Activated CD4-positive, alpha-beta T cell treated with anti-CD3 and anti-CD28 coated beads, Interleukin-2, Interleukin-6, amounts not matched to agents 100 ng/mL and 50 ng/mL, durations not matched to agents 16 hours and 8 hours (primary cell): ENCODE measurements around the gene DMPK.

ENCODE experiments used
- DNase-seq: peaks from one replicate; pipeline ENCODE4 v3.0.0-alpha.2; 2020

DMPK gene

GRCh38 chr19:45782162-45782691 lies at the start of gene DMPK:
DMPK (minus strand) TSS chr19:45782490; CDS start chr19:45782352, 138 bp downstream.
- DNase-seq, result no peak

- DNase-seq, result no peak
Observed at GRCh38 chr19:45828945-45829344, 46.7 kb upstream of the DMPK start.

GRCh38 chr19:45828523-45828922 lies 46.2 kb upstream of the DMPK start:
- no peak for DNase-seq

GRCh38 chr19:45827459-45828093 lies 45.3 kb upstream of the DMPK start:
- DNase-seq, result no peak

GRCh38 chr19:45826934-45827333 lies 44.6 kb upstream of the DMPK start:
- no peak for DNase-seq

- DNase-seq, result no peak
Observed at GRCh38 chr19:45825917-45826893, 43.9 kb upstream of the DMPK start.

GRCh38 chr19:45825263-45825605 lies 42.9 kb upstream of the DMPK start:
- no peak for DNase-seq

GRCh38 chr19:45824531-45825262 lies 42.4 kb upstream of the DMPK start:
- no peak for DNase-seq

DNA sequence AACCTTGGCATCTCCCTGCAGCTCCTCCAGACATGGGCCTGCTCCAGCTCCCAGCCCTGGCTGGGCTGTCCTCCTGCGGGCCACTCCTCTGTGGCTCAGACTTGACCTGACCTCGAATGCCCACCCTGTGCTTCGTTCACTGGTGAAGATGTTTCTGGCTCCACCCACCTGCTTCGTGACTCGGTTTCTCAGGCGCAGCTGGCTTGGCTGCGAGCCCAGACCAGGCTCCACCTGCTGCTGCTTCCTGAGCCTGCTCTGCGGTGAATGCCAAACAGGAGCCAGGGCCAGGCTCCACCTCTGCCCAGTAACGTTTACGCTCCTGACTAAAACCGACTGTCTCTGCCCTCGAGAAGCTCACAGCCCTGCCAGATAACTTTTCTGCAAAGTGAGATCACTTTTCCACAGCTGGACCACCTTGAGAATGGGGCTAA lies 41.8 kb upstream of the DMPK start:
- DNase-seq, result no peak

- no peak for DNase-seq
Observed at GRCh38 chr19:45823182-45823581, 40.9 kb upstream of the DMPK start.

DNA sequence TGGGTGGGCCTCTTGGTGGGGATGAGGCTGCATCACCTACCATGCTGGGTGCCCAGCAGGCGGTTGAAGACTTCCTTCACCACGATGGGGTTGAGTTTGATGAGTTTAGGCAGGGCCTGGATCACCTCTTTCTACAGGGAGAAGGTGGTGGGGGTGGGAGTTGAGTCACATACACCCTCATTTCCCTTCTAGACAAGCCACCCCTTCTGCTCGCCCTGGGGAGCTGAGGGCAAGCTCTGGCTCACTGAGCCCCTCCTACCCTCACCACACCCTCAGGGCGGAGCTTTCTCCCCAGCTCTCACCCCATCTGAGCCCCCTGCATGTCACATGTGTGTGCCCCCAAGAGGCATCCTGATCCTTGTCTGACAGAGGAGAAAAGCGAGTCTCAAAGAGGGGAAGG lies 40.4 kb upstream of the DMPK start:
- no peak for DNase-seq

- no peak for DNase-seq
Observed at GRCh38 chr19:45821570-45821969, 39.3 kb upstream of the DMPK start.

DNA sequence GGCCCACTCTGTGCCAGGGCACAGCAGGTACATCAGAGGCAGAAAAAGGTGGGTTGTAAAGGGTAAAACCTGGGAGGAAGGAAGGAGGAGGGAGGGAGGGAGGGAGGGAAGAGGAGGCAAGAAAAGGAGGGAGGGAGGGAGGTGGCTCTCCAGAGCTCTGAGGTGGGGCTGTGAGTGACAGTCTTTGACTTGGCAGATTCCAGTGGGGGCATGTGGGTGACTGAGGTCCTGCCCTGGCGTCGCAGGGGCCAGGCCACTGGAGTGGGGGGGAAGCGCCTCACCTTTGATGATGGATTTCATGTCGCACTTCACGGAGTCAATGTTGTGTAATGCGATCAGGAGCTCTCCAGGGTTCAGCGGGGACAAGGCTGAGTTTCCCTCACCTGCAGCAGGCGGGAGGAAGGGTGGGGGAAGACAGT lies 38.8 kb upstream of the DMPK start:
- no peak for DNase-seq

GRCh38 chr19:45820413-45821102 lies 38.3 kb upstream of the DMPK start:
- no peak for DNase-seq

- no peak for DNase-seq
Observed at GRCh38 chr19:45819769-45820168, 37.5 kb upstream of the DMPK start.

- no peak for DNase-seq
Observed at GRCh38 chr19:45817725-45818301, 35.5 kb upstream of the DMPK start.

DNA sequence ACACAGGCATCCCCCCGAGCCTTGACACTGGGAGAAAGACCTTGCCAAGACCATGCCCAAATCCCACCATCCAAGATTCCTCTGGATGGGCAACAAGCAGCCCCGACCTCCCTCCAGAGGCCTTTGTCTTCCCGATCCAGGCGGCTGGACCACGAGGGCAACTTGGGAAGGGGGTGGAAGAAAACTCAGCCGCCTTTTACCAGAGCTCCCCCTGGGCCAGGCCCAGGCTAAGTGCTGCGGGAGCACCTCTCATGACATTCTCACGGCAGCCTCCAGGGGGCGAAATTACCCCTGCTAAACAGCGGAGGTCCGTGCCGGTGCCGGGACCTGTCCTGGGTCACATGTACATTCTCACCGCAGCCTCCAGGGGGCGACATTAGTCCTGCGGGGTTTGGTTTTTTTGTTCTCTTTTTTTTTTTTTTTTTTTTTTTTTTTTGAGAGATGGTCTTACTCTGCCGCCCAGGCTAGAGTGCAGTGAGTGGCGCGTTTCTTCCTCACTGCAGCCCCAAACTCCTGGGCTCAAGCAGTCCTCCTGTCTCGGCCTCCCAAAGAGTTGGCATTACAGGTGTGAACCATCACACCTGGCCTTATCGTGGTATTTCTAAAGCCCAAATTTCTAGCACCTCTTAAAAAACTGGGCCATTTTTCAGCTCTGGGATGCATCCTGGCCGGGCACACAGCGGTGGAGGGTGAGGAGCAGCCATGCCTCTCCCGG lies 34.9 kb upstream of the DMPK start:
- peak; percentile 98 for DNase-seq

GRCh38 chr19:45816236-45817009 lies 34.1 kb upstream of the DMPK start:
- no peak for DNase-seq

DNA sequence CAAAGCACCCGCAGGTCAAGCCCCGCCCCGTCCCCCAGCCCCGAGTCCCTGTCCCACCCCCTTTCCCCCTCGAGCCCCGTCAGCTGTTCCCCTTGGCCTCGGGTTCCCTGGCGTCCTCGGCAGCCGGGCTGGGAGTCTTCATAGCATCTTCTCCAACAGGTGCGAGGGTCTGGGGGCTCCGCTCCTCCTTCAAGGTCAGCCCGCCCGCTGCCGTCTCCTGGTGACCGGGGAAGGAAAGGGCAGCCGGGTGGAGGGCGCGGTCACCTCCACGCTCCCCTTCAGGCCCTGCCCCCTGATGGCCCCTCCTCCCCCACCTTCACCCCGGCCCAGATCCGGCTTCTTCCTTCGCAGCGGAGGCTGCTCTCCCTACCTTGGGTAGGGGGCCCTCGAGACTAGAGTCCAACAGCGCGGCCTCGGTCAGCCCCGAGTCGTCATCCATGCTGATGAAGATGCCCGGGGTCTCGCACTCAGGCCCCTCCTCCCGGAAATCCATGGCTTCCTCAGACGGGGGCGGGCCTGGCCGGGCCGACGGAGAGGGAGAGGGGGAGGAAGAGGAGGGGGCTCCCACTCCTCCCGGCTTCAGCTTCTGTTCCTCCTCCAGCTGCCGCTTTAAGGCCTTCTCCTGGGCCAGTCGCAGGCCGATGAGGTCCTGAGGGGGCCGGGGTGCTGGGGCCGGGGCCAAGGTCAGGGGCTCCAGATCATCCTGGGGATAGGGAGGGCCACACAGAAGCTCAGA lies 33.4 kb upstream of the DMPK start:
- DNase-seq, result no peak
